Measurements from ENCODE around the gene DNAH14. TPM values are rescaled to one million over a fixed set of nuclear protein-coding genes. Genes with fewer than 3 reads are reported as not detected.

The DNAH14 gene
- total and polyA plus RNA-seq, 2 of the 13 experiments (the other 11 are each of a cell fraction or from before 2014, with no cell fraction given) = 4.5 to 27.5 TPM

- TF ChIP-seq NFIC (IDR thresholded peaks at IDR 0.05; ENCODE audit: low read length) (no peak), ZNF790 (CRISPR knock-in tag; IDR thresholded peaks at IDR 0.05; ENCODE audit: borderline replicate concordance) (no peak), TP53 (CRISPR knock-in tag; conservative IDR thresholded peaks at IDR 0.05) (no peak), TBP (CRISPR knock-in tag; IDR thresholded peaks at IDR 0.05) (no peak), MYPOP (CRISPR knock-in tag; IDR thresholded peaks at IDR 0.05) (no peak), ZFAT (CRISPR knock-in tag; conservative IDR thresholded peaks at IDR 0.05) (no peak), ZNF83 (CRISPR knock-in tag; IDR thresholded peaks at IDR 0.05; ENCODE audit: borderline replicate concordance) (no peak), NRL (CRISPR knock-in tag; IDR thresholded peaks at IDR 0.05; ENCODE audit: borderline replicate concordance) (no peak)
- TF ChIP-seq, protein P1, sequence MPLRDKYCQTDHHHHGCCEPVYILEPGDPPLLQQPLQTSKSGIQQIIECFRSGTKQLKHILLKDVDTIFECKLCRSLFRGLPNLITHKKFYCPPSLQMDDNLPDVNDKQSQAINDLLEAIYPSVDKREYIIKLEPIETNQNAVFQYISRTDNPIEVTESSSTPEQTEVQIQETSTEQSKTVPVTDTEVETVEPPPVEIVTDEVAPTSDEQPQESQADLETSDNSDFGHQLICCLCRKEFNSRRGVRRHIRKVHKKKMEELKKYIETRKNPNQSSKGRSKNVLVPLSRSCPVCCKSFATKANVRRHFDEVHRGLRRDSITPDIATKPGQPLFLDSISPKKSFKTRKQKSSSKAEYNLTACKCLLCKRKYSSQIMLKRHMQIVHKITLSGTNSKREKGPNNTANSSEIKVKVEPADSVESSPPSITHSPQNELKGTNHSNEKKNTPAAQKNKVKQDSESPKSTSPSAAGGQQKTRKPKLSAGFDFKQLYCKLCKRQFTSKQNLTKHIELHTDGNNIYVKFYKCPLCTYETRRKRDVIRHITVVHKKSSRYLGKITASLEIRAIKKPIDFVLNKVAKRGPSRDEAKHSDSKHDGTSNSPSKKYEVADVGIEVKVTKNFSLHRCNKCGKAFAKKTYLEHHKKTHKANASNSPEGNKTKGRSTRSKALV (CRISPR knock-in tag; IDR thresholded peaks at IDR 0.05) = no peak
These were observed 495.2 kb downstream of the DNAH14 start (continued) for GRCh38 chr1:225424562-225425200.
